Uterus (tissue), 4 donors: ENCODE data around the gene PPP2R3A. TPM values are rescaled to one million over a fixed set of nuclear protein-coding genes. Genes with fewer than 3 reads are reported as not detected.

Experiments
- DNase-seq, 2 donors: peaks; one replicate each; pipeline ENCODE4 v3.0.0-alpha.2; 2019 to 2020
- H3K27ac ChIP-seq, 2 donors: fragments of 200-600 bp; sonication (generic); 1 replicate in 1 of 2; 2 replicates in 1 of 2; pipeline ENCODE4 v1.5.1; 2016 to 2018
- H3K27me3 ChIP-seq, 2 donors: fragments of 200-600 bp; sonication (generic); one replicate each; pipeline ENCODE4 v1.5.1; 2018 to 2019; ENCODE audit warnings: control low read depth in 1 of 2
- H3K36me3 ChIP-seq, 2 donors: fragments of 200-600 bp; sonication (generic); one replicate each; pipeline ENCODE4 v1.5.1; 2019; ENCODE audit warnings: control low read depth in 1 of 2
- H3K4me1 ChIP-seq, 2 donors: fragments of 200-600 bp; sonication (generic); one replicate each; pipeline ENCODE4 v1.5.1; 2018 to 2019; ENCODE audit warnings: control low read depth in 1 of 2
- H3K4me3 ChIP-seq, 2 donors: fragments of 200-600 bp; sonication (generic); 1 replicate in 1 of 2; 2 replicates in 1 of 2; pipeline ENCODE4 v1.5.1; 2018 to 2019; ENCODE audit warnings: mild to moderate bottlenecking in 1 of 2
- H3K9me3 ChIP-seq, 2 donors: fragments of 200-600 bp; sonication (generic); one replicate each; pipeline ENCODE4 v1.5.1; 2019; ENCODE audit warnings: control low read depth in 1 of 2
- CTCF ChIP-seq, 4 experiments: fragments of 200-600 bp in 2 of 4; fragments of 450-650 bp in 2 of 4; sonication (generic) in 2 of 4; IDR thresholded peaks; one replicate each; pipeline ENCODE4 v1.5.1; 2016 to 2019; ENCODE audit warnings: antibody characterized with exemption in 4 of 4, mild to moderate bottlenecking in 2 of 4, moderate library complexity in 1 of 4
- POLR2A ChIP-seq, 2 donors: fragments of 450-650 bp; IDR thresholded peaks; one replicate each; pipeline ENCODE4 v1.6.1; 2016; ENCODE audit warnings: antibody characterized with exemption in 2 of 2, mild to moderate bottlenecking in 1 of 2, moderate library complexity in 1 of 2
- intact Hi-C: fragments of 100-400 bp; cut with DNase I; formaldehyde crosslinking; loops from one replicate; pipeline ENCODE4 v1.15.1; 2023; ENCODE audit warnings: low total_unique reads
- small RNA-seq: library from RNA; depleted of rRNA; stranded (forward); fragments of <200 nt; gene quantifications from one replicate; pipeline ENCODE3, GENCODE V24; 2016
- total RNA-seq, 4 donors: library from RNA; depleted of rRNA in 3 of 4; stranded (reverse); fragments of >200 nt in 3 of 4; gene quantifications; one replicate each; pipeline versions ENCODE4 v1.1.0 to v1.2.4, GENCODE V29; 2014 to 2023
- donor health status: DM: yes; HTN: yes; CAD: no.

Gene PPP2R3A
- total RNA-seq, 4 donors from 2014 or later, result 8.5 to 22.9 (median 18.1) TPM

- H3K9me3 ChIP-seq, result no peaks in the 10 kb centered on the region
- peak within 1 kb of the TSS; percentile 100 for H3K27ac ChIP-seq
- TF ChIP-seq CTCF (IDR thresholded peaks at IDR 0.05), result peak in 1 of 4 experiments; percentile 2
- TF ChIP-seq POLR2A (IDR thresholded peaks at IDR 0.05), result peak in 1 of 2 donors; percentile 76
- no peak for DNase-seq
- H3K36me3 ChIP-seq, result no peaks in the 10 kb centered on the region
- intact Hi-C loops, result no loop called here
- peak within 1 kb of the TSS; percentile 75 to 94 for H3K4me3 ChIP-seq
- H3K4me1 ChIP-seq, result no peaks in the 10 kb centered on the region
- no peaks in the 10 kb centered on the region for H3K27me3 ChIP-seq
Measured at GRCh38 chr3:136196064-136196400, 230.5 kb downstream of the PPP2R3A start, which contains the start of gene MSL2. Gene MSL2 (minus strand): TSS chr3:136196335. CDS start chr3:136195113, 1,222 bp downstream.

- Histone ChIP-seq H3K27me3 (no peaks in the 10 kb centered on the region), H3K9me3 (no peaks in the 10 kb centered on the region), H3K36me3 (no peaks in the 10 kb centered on the region), H3K4me1 (no peaks in the 10 kb centered on the region), H3K27ac (peak overlapping the region; percentile 100), H3K4me3 (peak overlapping the region; percentile 75 to 94)
- peak; percentile 99 for DNase-seq
- intact Hi-C loops, result no loop called here
- TF ChIP-seq POLR2A (IDR thresholded peaks at IDR 0.05), result peak; percentile 59 to 65
- TF ChIP-seq CTCF (IDR thresholded peaks at IDR 0.05), result peak in 2 of 4 experiments; percentile 4 to 7
Measured at GRCh38 chr3:136196401-136197158, 231.1 kb downstream of the PPP2R3A start.

GRCh38 chr3:136197159-136197793 is 231.7 kb downstream of the PPP2R3A start:
- Histone ChIP-seq H3K9me3 (no peaks in the 10 kb centered on the region), H3K36me3 (no peaks in the 10 kb centered on the region), H3K4me1 (no peaks in the 10 kb centered on the region), H3K4me3 (peak overlapping the region; percentile 75 to 94), H3K27ac (peak overlapping the region; percentile 100), H3K27me3 (no peaks in the 10 kb centered on the region)
- no peak for DNase-seq
- intact Hi-C loops, result no loop called here
- TF ChIP-seq CTCF (IDR thresholded peaks at IDR 0.05), result no peak
- TF ChIP-seq POLR2A (IDR thresholded peaks at IDR 0.05), result no peak

Small RNA genes within 50 kb of the gene (small RNA-seq; reads per million reads assigned to genes)
- gene AC092989.1, result not detected

Other genes starting within 250 kb of the PPP2R3A start
- gene MSL2, start 230.6 kb downstream of the PPP2R3A start, total RNA-seq, result 10 to 100 TPM; 17.7 to 53.0 (median 32.9) TPM